Neural progenitor cell (in vitro differentiated cells): Measurements from ENCODE around the gene PROK1.
"Not testable (repeated sequence)": the region's sequence is repeated elsewhere in the genome, so short reads cannot be mapped to it uniquely, and the experiment has no call there.

Experiments
- CTCF ChIP-seq: fragments of 200-600 bp; sonication (generic); IDR thresholded peaks from 2 replicates; pipeline ENCODE4 v1.5.1; 2017; ENCODE audit warnings: antibody characterized with exemption, mild to moderate bottlenecking
- EZH2 ChIP-seq: fragments of 200-600 bp; sonication (generic); IDR thresholded peaks from 2 replicates; pipeline ENCODE4 v1.6.1; 2017; ENCODE audit warnings: antibody characterized with exemption, mild to moderate bottlenecking, moderate library complexity

- not testable (repeated sequence) for TF ChIP-seq CTCF, EZH2
Observed at GRCh38 chr1:110437645-110438299, 13.2 kb upstream of the PROK1 start.
